GM19467 (cell line): ENCODE data around the gene CASQ1.

Experiments used
- ATAC-seq: cut with Tn5 transposase; IDR thresholded peaks from one replicate; pipeline ENCODE4 v1.9.1; 2021; ENCODE audit warnings: mild to moderate bottlenecking, moderate library complexity; ENCODE audit not compliant: unreplicated experiment

The CASQ1 gene

GRCh38 chr1:160204526-160205241 is 14.3 kb downstream of the CASQ1 start:
- ATAC-seq, result peak; percentile 48

GRCh38 chr1:160205242-160206035 is 15.1 kb downstream of the CASQ1 start, which contains the start of gene PEA15:
TSS of gene PEA15 (plus strand) at chr1:160205384. CDS start at chr1:160211545, 6,161 bp downstream.
- peak; percentile 15 for ATAC-seq

GRCh38 chr1:160206036-160206389 is 15.6 kb downstream of the CASQ1 start:
- peak; percentile 37 for ATAC-seq

GRCh38 chr1:160206421-160207117 is 16.2 kb downstream of the CASQ1 start:
- ATAC-seq, result no peak

- no peak for ATAC-seq
These were observed 16.8 kb downstream of the CASQ1 start for GRCh38 chr1:160207118-160207650.

- ATAC-seq, result no peak
These were observed 17.6 kb downstream of the CASQ1 start for GRCh38 chr1:160207771-160208556.

- ATAC-seq, result no peak
These were observed 18.4 kb downstream of the CASQ1 start for GRCh38 chr1:160208557-160209320.

GRCh38 chr1:160209321-160210046 is 19.1 kb downstream of the CASQ1 start:
- ATAC-seq, result no peak

- ATAC-seq, result no peak
These were observed 20.2 kb downstream of the CASQ1 start for GRCh38 chr1:160210561-160210960.

- ATAC-seq, result no peak
These were observed 20.8 kb downstream of the CASQ1 start for GRCh38 chr1:160211046-160211790.

GRCh38 chr1:160214481-160215140 is 24.2 kb downstream of the CASQ1 start:
- ATAC-seq, result no peak

GRCh38 chr1:160216301-160216700 is 25.9 kb downstream of the CASQ1 start:
- ATAC-seq, result no peak

GRCh38 chr1:160217481-160218051 is 27.2 kb downstream of the CASQ1 start:
- ATAC-seq, result no peak

GRCh38 chr1:160219062-160219929 is 28.9 kb downstream of the CASQ1 start:
- ATAC-seq, result no peak

GRCh38 chr1:160220301-160220700 is 29.9 kb downstream of the CASQ1 start:
- ATAC-seq, result no peak

- ATAC-seq, result no peak
These were observed 30.7 kb downstream of the CASQ1 start for GRCh38 chr1:160221089-160221488.

GRCh38 chr1:160222546-160222945 is 32.2 kb downstream of the CASQ1 start:
- no peak for ATAC-seq
